GM12878 (cell line): ENCODE measurements around the gene CD38. TPM values are rescaled to one million over a fixed set of nuclear protein-coding genes. Genes with fewer than 3 reads are reported as not detected.
A peak's percentile ranks its signal among the peaks of the same experiment; 100 is the strongest.

ENCODE experiments used
- BCL3 ChIP-seq: IDR thresholded peaks from 2 replicates; pipeline ENCODE4 v1.6.1; 2011; ENCODE audit warnings: borderline replicate concordance, low read depth, mild to moderate bottlenecking, moderate library complexity, low read length; ENCODE audit not compliant: insufficient read depth, poor library complexity, severe bottlenecking
- BHLHE40 ChIP-seq, 2 experiments: fragments of 450-650 bp in 1 of 2; IDR thresholded peaks; 2 replicates each; pipeline ENCODE4 v1.6.1; 2011 to 2017; ENCODE audit warnings: low read depth in 2 of 2, borderline replicate concordance in 1 of 2, improper control_type of control experiment in 1 of 2, low read length in 1 of 2, mild to moderate bottlenecking in 1 of 2
- CBX5 ChIP-seq: sonication (generic); IDR thresholded peaks from 2 replicates; pipeline ENCODE4 v1.6.1; 2016; ENCODE audit warnings: low read depth, moderate library complexity, mild to moderate bottlenecking, inconsistent platforms
- CHD2 ChIP-seq: IDR thresholded peaks from 2 replicates; pipeline ENCODE4 v1.6.1; 2011; ENCODE audit warnings: low read depth, low read length, improper control_type of control experiment, borderline replicate concordance
- CREM ChIP-seq: IDR thresholded peaks from 2 replicates; pipeline ENCODE4 v1.6.1; 2014; ENCODE audit warnings: antibody characterized with exemption, low read depth
- DPF2 ChIP-seq: fragments of 450-650 bp; IDR thresholded peaks from 2 replicates; pipeline ENCODE4 v1.6.1; 2017; ENCODE audit warnings: mild to moderate bottlenecking
- ELK1 ChIP-seq: IDR thresholded peaks from 2 replicates; pipeline ENCODE4 v1.6.1; 2012; ENCODE audit warnings: low read depth, low read length, improper control_type of control experiment
- EP300 ChIP-seq, 2 experiments: fragments of 150-350 bp in 1 of 2; IDR thresholded peaks; 2 replicates each; pipeline ENCODE4 v1.6.1; 2011 to 2012; ENCODE audit warnings: low read depth in 2 of 2, low read length in 2 of 2, borderline replicate concordance in 1 of 2, improper control_type of control experiment in 1 of 2, inconsistent platforms in 1 of 2; ENCODE audit not compliant: control insufficient read depth in 1 of 2
- FOXM1 ChIP-seq: IDR thresholded peaks from 2 replicates; pipeline ENCODE4 v1.6.1; 2012; ENCODE audit warnings: low read depth, mild to moderate bottlenecking, inconsistent platforms, low read length, moderate library complexity
- GABPA ChIP-seq: IDR thresholded peaks from 2 replicates; pipeline ENCODE4 v1.6.1; 2014; ENCODE audit warnings: antibody characterized with exemption, low read depth, mild to moderate bottlenecking, inconsistent platforms
- IRF4 ChIP-seq: IDR thresholded peaks from 2 replicates; pipeline ENCODE4 v1.6.1; 2011; ENCODE audit warnings: low read depth, low read length
- JUNB ChIP-seq: IDR thresholded peaks from 2 replicates; pipeline ENCODE4 v1.6.1; 2016; ENCODE audit warnings: antibody characterized with exemption, mild to moderate bottlenecking
- NBN ChIP-seq: fragments of 450-650 bp; IDR thresholded peaks from 2 replicates; pipeline ENCODE4 v1.6.1; 2016
- PAX5 ChIP-seq: IDR thresholded peaks from 2 replicates; pipeline ENCODE4 v1.6.1; 2011; ENCODE audit warnings: low read depth, low read length, borderline replicate concordance
- PKNOX1 ChIP-seq: fragments of 450-650 bp; IDR thresholded peaks from 2 replicates; pipeline ENCODE4 v1.6.1; 2016; ENCODE audit warnings: mild to moderate bottlenecking
- SMARCA5 ChIP-seq: fragments of 450-650 bp; IDR thresholded peaks from 2 replicates; pipeline ENCODE4 v1.6.1; 2017; ENCODE audit warnings: mild to moderate bottlenecking
- TCF12 ChIP-seq: IDR thresholded peaks from 2 replicates; pipeline ENCODE4 v1.6.1; 2011; ENCODE audit warnings: low read depth, mild to moderate bottlenecking, low read length
- TCF3 ChIP-seq: IDR thresholded peaks from 2 replicates; pipeline ENCODE4 v1.6.1; 2012; ENCODE audit warnings: low read depth, mild to moderate bottlenecking, low read length, borderline replicate concordance; ENCODE audit not compliant: insufficient read depth
- ZBED1 ChIP-seq: IDR thresholded peaks from 2 replicates; pipeline ENCODE4 v1.6.1; 2016; ENCODE audit warnings: borderline replicate concordance
- ZNF217 ChIP-seq: fragments of 450-650 bp; IDR thresholded peaks from 2 replicates; pipeline ENCODE4 v1.6.1; 2017; ENCODE audit warnings: antibody characterized with exemption, mild to moderate bottlenecking
- ZNF274 ChIP-seq: IDR thresholded peaks from one replicate; pipeline ENCODE4 v1.8.0; 2011; ENCODE audit not compliant: insufficient read length, insufficient read depth
- polyA plus RNA-seq, 11 experiments: library from polyadenylated mRNA; depleted of rRNA in 4 of 11; unstranded in 6 of 11; stranded (reverse) in 5 of 11; fragments of >200 nt; fragmentation: Nextera tagmentation in 4 of 11; fragmentation: Illumina TruSeq in 1 of 11; extraction: Ambion mirVana in 4 of 11; extraction: Trizol in 1 of 11; gene quantifications; 1 replicate in 1 of 11; 2 replicates in 10 of 11; pipeline versions ENCODE4 v1.2.1 to v1.2.3, GENCODE V29; 2011 to 2016; ENCODE audit warnings: inconsistent platforms in 2 of 11, missing spikeins in 2 of 11, low read depth in 1 of 11
- total RNA-seq, 4 experiments: library from RNA; depleted of rRNA in 3 of 4; stranded (reverse); fragments of >200 nt in 3 of 4; fragmentation: Illumina TruSeq in 1 of 4; extraction: Trizol in 1 of 4; gene quantifications; 2 replicates each; pipeline versions ENCODE4 v1.2.1 to v1.2.3, GENCODE V29; 2013 to 2021

The CD38 gene
- total and polyA plus RNA-seq, 10 of the 15 experiments (the other 5 are each of a cell fraction or from before 2014, with no cell fraction given), result 3.5 to 39.8 (median 12.7) TPM

- TF ChIP-seq TCF12, result peak; percentile 96
- peak in 1 of 2 experiments; percentile 61; a peak in 1 of 4 replicates for TF ChIP-seq BHLHE40 (IDR thresholded peaks at IDR 0.05; ENCODE audit: borderline replicate concordance in 1 of 2, low read depth in 2 of 2, low read length in 1 of 2)
- peak; percentile 91; the same call in 1 of the 2 replicates for TF ChIP-seq TCF3
- no peak for TF ChIP-seq CBX5
- peak; percentile 62 to 81; a peak in 3 of 4 replicates for TF ChIP-seq EP300 (IDR thresholded peaks at IDR 0.05; ENCODE audit: borderline replicate concordance in 1 of 2, control insufficient read depth in 1 of 2, low read depth in 2 of 2, low read length in 2 of 2)
- no peak for TF ChIP-seq PKNOX1
- TF ChIP-seq JUNB, result peak; percentile 62
- no peak for TF ChIP-seq ZNF274
- TF ChIP-seq DPF2, result peak; percentile 96
- TF ChIP-seq ELK1, result no peak
- peak; percentile 78 for TF ChIP-seq IRF4
- TF ChIP-seq NBN, result peak; percentile 86
- 0 out of 2 replicates have a peak, but pooled peaks have one; percentile 69 for TF ChIP-seq FOXM1
- TF ChIP-seq ZNF217, result peak; percentile 78; the same call in 1 of the 2 replicates
- TF ChIP-seq CREM, result peak; percentile 77
- peak; percentile 25; the same call in 1 of the 2 replicates for TF ChIP-seq ZBED1
- TF ChIP-seq CHD2, result peak; percentile 57; the same call in 1 of the 2 replicates
- TF ChIP-seq PAX5, result no peak
- TF ChIP-seq GABPA, result 0 out of 2 replicates have a peak, but pooled peaks have one; percentile 25
- peak; percentile 70 for TF ChIP-seq BCL3
- no peak for TF ChIP-seq SMARCA5
Measured at GRCh38 chr4:15784959-15785634, 7.0 kb downstream of the CD38 start (continued).
